ENCODE measurements around the gene ALG6. TPM values are rescaled to one million over a fixed set of nuclear protein-coding genes. Genes with fewer than 3 reads are reported as not detected.

ALG6 gene
- polyA plus RNA-seq, 1 donor: 17.4 TPM

Other genes with a start within 250 kb of the ALG6 start
- 10.6 TPM for gene FOXD3, start 45.1 kb upstream of the ALG6 start, polyA plus RNA-seq (ENCODE audit: insufficient read length)
- gene ITGB3BP, start 155.6 kb downstream of the ALG6 start, polyA plus RNA-seq (ENCODE audit: insufficient read length): 31.1 TPM
- 9.7 TPM for gene EFCAB7, start 155.9 kb downstream of the ALG6 start, polyA plus RNA-seq (ENCODE audit: insufficient read length)
- 77.2 TPM for gene PGM1, start 225.8 kb downstream of the ALG6 start, polyA plus RNA-seq (ENCODE audit: insufficient read length)